Fibroblast of pulmonary artery (primary cell): ENCODE data around the gene YWHAB.

ENCODE experiments used
- DNase-seq: peaks from one replicate; pipeline ENCODE4 v3.0.0-alpha.2; 2010; ENCODE audit warnings: low read depth
- H3K4me3 ChIP-seq: replicated peaks from 2 replicates; pipeline ENCODE4 v1.5.1; 2011; ENCODE audit warnings: low read depth, mild to moderate bottlenecking, control low read depth, low read length, moderate library complexity
- TF ChIP-seq, protein P1 (sequence below): IDR thresholded peaks from 2 replicates; pipeline ENCODE4 v1.5.1; 2011; ENCODE audit warnings: mild to moderate bottlenecking, control low read depth, low read length, inconsistent platforms; ENCODE audit errors: missing control alignments

Gene YWHAB

DNA sequence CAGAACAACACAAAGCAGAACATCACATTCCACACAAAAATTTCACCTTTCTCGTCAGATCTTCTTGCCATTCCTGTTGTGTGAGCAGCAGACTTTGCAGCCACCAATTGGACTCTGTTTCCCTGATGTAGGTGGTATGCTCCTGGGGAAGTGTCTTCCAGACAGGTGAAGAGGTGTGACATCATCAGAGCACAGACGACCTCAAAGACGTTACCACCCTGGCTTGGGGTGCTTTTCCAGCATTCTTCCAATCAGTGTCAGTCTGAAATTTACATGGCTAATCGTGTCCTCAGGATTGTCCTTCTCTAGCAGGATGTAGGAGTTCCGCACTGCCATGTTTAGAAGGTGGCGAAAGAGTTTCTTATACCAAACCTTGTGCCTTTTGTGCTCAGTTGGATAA, 43.5 kb upstream of the YWHAB start:
- TF ChIP-seq, protein P1, sequence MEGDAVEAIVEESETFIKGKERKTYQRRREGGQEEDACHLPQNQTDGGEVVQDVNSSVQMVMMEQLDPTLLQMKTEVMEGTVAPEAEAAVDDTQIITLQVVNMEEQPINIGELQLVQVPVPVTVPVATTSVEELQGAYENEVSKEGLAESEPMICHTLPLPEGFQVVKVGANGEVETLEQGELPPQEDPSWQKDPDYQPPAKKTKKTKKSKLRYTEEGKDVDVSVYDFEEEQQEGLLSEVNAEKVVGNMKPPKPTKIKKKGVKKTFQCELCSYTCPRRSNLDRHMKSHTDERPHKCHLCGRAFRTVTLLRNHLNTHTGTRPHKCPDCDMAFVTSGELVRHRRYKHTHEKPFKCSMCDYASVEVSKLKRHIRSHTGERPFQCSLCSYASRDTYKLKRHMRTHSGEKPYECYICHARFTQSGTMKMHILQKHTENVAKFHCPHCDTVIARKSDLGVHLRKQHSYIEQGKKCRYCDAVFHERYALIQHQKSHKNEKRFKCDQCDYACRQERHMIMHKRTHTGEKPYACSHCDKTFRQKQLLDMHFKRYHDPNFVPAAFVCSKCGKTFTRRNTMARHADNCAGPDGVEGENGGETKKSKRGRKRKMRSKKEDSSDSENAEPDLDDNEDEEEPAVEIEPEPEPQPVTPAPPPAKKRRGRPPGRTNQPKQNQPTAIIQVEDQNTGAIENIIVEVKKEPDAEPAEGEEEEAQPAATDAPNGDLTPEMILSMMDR: no peak
- H3K4me3 ChIP-seq: no peak overlapping the region
- no peak for DNase-seq

DNA sequence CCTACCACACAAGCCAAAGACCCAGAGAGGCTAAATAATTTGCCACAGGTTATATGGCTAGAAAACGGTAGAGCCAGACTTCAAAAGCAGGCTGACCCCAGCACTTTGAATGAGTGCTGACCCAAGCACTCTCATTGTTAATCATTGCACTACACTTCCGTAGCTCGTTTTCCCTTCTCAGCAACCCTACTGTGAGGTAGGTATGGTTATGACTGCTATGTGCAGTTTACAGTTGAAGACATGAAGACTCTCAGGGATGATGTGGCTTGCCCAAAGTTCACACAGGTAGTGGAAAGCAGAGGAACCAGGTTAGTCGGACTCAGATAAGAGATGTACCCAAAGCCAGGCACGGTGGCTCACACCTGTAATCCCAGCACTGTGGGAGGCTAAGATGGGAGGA, 41.6 kb upstream of the YWHAB start:
- DNase-seq: no peak
- H3K4me3 ChIP-seq: no peak overlapping the region
- TF ChIP-seq, protein P1: no peak

DNA sequence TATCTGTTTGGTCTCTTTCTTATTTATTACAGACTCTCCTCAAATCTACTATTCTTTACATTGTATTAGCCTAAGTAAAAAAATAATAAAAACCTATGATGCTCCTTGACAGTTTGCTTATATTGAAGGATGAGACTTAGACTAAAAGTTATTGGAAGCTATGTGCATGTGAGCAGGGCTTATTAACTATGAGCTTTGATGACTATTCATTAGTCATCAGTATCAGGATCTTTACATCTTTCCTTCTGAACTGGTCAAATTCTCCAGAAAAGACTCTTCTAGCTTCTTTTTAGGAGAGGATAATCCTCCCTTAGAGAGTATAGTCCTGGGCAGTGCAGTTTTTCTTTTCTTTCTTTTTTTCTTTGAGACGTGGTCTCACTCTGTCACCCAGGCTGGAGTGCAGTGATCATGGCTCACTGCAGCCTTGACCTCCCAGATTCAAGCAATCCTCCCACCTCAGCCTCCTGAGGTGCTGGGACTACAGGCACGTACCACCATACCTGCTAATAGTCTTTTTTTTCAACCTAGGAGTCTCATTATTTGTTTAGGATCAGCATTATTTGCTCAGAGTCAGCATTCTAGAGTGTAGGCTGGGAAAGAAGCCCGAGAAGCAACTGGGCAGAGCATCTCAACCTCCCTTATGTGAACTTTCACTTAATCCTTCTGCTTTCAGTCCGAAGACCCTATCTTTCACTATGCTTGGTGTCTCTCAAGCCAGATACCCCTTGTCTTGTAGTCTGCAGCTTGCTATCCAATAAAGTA, 37.1 kb upstream of the YWHAB start:
- DNase-seq: no peak
- TF ChIP-seq, protein P1: no peak
- H3K4me3 ChIP-seq: no peak overlapping the region

DNA sequence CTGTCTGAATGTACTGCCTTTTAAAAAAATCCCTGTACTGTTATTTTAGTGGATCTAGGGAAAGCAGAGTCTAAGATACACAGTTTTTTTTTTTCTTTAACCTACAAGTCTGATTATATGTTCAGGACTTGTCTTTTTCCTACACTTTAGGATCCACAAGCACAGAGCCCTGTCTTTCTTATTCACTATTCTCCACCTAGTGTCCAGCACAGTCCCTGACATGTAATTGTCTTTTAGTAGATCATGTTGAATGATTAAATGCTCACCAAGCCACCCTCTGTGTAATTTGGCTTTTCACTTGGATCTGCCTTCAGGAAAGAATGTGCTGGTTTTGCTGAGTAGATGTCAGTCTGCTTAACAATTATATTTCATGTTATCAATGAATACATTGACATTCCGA, 35.8 kb upstream of the YWHAB start:
- TF ChIP-seq, protein P1: no peak
- DNase-seq: no peak
- H3K4me3 ChIP-seq: no peak overlapping the region

DNA sequence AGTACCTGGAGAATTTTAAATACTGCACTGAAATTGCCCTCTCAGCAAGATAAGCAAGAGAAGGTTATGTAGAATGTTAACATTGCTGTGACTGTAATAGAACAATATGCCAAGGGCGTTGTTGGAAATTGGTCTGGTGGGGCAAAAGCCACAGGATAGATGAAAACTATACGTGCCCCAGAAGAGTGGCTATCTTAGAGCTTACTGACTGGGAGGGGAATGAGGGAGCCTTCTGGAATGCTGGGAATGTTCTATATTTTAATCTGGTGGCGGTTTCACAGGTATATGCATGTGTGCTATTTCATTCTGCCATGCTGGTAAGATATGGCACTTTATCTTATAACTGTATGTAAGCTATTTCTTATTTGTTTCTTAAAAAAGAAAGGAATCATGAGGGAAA, 35.2 kb upstream of the YWHAB start:
- H3K4me3 ChIP-seq: no peak overlapping the region
- TF ChIP-seq, protein P1: no peak
- no peak for DNase-seq

DNA sequence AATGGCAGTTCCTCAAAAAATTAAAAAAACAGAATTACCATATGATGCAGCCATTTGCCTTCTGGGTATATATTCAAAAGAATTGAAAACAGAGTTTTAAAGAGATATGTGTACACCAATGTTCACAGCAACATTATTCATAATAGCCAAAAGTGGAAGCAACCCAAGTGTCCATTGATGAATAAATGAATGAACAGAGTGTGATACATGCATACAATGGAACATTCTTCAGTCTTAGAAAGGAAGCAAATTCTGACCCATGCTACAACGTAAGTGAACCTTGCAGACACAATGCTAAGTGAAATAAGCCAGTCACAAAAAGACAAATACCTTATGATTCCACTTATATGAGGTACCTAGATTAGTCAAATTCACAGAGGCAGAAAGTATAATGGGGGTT, 34.7 kb upstream of the YWHAB start:
- TF ChIP-seq, protein P1: no peak
- H3K4me3 ChIP-seq: no peak overlapping the region
- DNase-seq: no peak

DNA sequence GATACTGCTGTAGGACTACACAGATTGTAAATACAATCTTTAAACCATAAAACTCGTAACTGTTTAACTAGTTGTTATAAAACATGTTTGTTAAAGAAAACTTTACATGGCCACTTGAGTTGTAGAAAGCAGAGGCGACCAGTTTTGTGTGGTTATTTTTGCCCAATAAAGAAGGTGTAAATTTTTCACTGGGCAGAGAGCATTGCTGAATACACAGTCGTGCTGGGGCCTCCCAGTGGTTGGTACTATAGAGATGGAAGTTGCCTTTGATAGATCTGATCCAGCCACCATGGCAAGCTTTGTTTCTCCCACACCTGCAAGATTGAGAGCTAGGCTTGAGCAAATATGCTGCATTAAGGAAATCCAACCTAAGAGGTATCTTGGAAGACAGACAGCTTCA, 34.0 kb upstream of the YWHAB start:
- TF ChIP-seq, protein P1: no peak
- no peak overlapping the region for H3K4me3 ChIP-seq
- no peak for DNase-seq
